ENCODE results near the gene ESR2.

ESR2 gene

GRCh38 chr14:64249363-64249762 is 44.8 kb downstream of the ESR2 start:
- Histone ChIP-seq H3K4me3 (ENCODE audit: low read depth, low read length) (no peak overlapping the region), H3K36me3 (ENCODE audit: control insufficient read depth, insufficient read depth, low read length) (no peaks in the 10 kb centered on the region)

GRCh38 chr14:64248689-64249088 is 45.5 kb downstream of the ESR2 start:
- H3K9ac ChIP-seq = no peak overlapping the region
- no peaks in the 10 kb centered on the region for H3K36me3 ChIP-seq (ENCODE audit: control insufficient read depth, insufficient read depth, low read length)
- H3K9me3 ChIP-seq (ENCODE audit: control insufficient read depth, low read length) = no peaks in the 10 kb centered on the region
- no peak for TF ChIP-seq CTCF (IDR thresholded peaks at IDR 0.05)
- no peaks in the 10 kb centered on the region for H3K79me2 ChIP-seq
- no peaks in the 10 kb centered on the region for H3K27me3 ChIP-seq (ENCODE audit: control insufficient read depth, insufficient read depth, low read length)
- no peak overlapping the region for H3K4me3 ChIP-seq (ENCODE audit: low read depth, low read length)
- no peak overlapping the region for H2AFZ ChIP-seq
- peaks cover 3% of the 10 kb centered on the region for H3K4me1 ChIP-seq
- no peak overlapping the region for H3K27ac ChIP-seq
- H3K4me2 ChIP-seq (ENCODE audit: low read length) = no peak overlapping the region

More at GRCh38 chr14:64249363-64249762, 44.8 kb downstream of the ESR2 start:
- no peak for TF ChIP-seq CTCF (IDR thresholded peaks at IDR 0.05)
- Histone ChIP-seq H3K4me1 (peaks cover 3% of the 10 kb centered on the region), H3K27ac (no peak overlapping the region), H3K4me2 (ENCODE audit: low read length) (no peak overlapping the region), H3K27me3 (ENCODE audit: control insufficient read depth, insufficient read depth, low read length) (no peaks in the 10 kb centered on the region), H3K9me3 (ENCODE audit: control insufficient read depth, low read length) (no peaks in the 10 kb centered on the region), H2AFZ (no peak overlapping the region), H3K79me2 (no peaks in the 10 kb centered on the region), H3K9ac (no peak overlapping the region)

GRCh38 chr14:64247195-64247594 is 47.0 kb downstream of the ESR2 start:
- H3K9ac ChIP-seq = no peak overlapping the region
- no peak overlapping the region for H3K27ac ChIP-seq
- H3K4me3 ChIP-seq (ENCODE audit: low read depth, low read length) = no peak overlapping the region
- H3K36me3 ChIP-seq (ENCODE audit: control insufficient read depth, insufficient read depth, low read length) = no peaks in the 10 kb centered on the region
- TF ChIP-seq CTCF (IDR thresholded peaks at IDR 0.05) = no peak
- H3K79me2 ChIP-seq = no peaks in the 10 kb centered on the region
- H3K4me1 ChIP-seq = peaks cover 3% of the 10 kb centered on the region
- no peak overlapping the region for H2AFZ ChIP-seq
- no peaks in the 10 kb centered on the region for H3K9me3 ChIP-seq (ENCODE audit: control insufficient read depth, low read length)
- H3K4me2 ChIP-seq (ENCODE audit: low read length) = no peak overlapping the region
- H3K27me3 ChIP-seq (ENCODE audit: control insufficient read depth, insufficient read depth, low read length) = no peaks in the 10 kb centered on the region

- Histone ChIP-seq H3K27me3 (ENCODE audit: control insufficient read depth, insufficient read depth, low read length) (no peaks in the 10 kb centered on the region), H3K4me2 (ENCODE audit: low read length) (no peak overlapping the region), H3K9me3 (ENCODE audit: control insufficient read depth, low read length) (no peaks in the 10 kb centered on the region), H3K9ac (no peak overlapping the region), H3K4me1 (peaks cover 3% of the 10 kb centered on the region), H2AFZ (no peak overlapping the region), H3K4me3 (ENCODE audit: low read depth, low read length) (no peak overlapping the region), H3K79me2 (no peaks in the 10 kb centered on the region), H3K36me3 (ENCODE audit: control insufficient read depth, insufficient read depth, low read length) (no peaks in the 10 kb centered on the region), H3K27ac (no peak overlapping the region)
- no peak for TF ChIP-seq CTCF (IDR thresholded peaks at IDR 0.05)
Measured at GRCh38 chr14:64246688-64247087, 47.5 kb downstream of the ESR2 start.

GRCh38 chr14:64245491-64245890 is 48.7 kb downstream of the ESR2 start:
- no peaks in the 10 kb centered on the region for H3K79me2 ChIP-seq
- H3K4me3 ChIP-seq (ENCODE audit: low read depth, low read length) = no peak overlapping the region
- H3K36me3 ChIP-seq (ENCODE audit: control insufficient read depth, insufficient read depth, low read length) = no peaks in the 10 kb centered on the region
- no peak overlapping the region for H3K27ac ChIP-seq
- no peak overlapping the region for H2AFZ ChIP-seq
- no peaks in the 10 kb centered on the region for H3K27me3 ChIP-seq (ENCODE audit: control insufficient read depth, insufficient read depth, low read length)
- TF ChIP-seq CTCF (IDR thresholded peaks at IDR 0.05) = no peak
- H3K9ac ChIP-seq = no peak overlapping the region
- peaks cover 3% of the 10 kb centered on the region for H3K4me1 ChIP-seq
- no peak overlapping the region for H3K4me2 ChIP-seq (ENCODE audit: low read length)
- H3K9me3 ChIP-seq (ENCODE audit: control insufficient read depth, low read length) = no peaks in the 10 kb centered on the region
